ENCODE results near the gene SEC62.

DNA sequence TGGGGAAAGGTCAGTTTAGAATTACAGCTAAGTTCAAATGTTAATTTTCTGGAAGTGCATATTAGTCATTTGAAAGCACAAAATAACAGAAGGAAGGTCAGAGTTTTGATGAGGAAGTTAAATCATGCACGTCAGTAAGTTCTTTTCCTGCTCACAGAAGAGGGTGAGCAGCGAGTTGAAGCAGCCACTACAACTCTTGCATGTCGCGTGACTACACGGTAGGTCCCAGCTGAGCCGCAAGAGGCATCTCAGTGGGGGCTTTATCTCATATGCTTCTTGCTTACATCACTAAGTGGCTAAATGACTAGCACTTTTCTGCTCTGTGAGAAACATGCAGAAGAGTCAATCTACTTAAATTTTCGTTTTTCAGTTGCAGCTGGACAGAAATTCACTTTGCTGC, 21.3 kb upstream of the SEC62 start:
- TF ChIP-seq, protein P1, sequence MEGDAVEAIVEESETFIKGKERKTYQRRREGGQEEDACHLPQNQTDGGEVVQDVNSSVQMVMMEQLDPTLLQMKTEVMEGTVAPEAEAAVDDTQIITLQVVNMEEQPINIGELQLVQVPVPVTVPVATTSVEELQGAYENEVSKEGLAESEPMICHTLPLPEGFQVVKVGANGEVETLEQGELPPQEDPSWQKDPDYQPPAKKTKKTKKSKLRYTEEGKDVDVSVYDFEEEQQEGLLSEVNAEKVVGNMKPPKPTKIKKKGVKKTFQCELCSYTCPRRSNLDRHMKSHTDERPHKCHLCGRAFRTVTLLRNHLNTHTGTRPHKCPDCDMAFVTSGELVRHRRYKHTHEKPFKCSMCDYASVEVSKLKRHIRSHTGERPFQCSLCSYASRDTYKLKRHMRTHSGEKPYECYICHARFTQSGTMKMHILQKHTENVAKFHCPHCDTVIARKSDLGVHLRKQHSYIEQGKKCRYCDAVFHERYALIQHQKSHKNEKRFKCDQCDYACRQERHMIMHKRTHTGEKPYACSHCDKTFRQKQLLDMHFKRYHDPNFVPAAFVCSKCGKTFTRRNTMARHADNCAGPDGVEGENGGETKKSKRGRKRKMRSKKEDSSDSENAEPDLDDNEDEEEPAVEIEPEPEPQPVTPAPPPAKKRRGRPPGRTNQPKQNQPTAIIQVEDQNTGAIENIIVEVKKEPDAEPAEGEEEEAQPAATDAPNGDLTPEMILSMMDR (IDR thresholded peaks at IDR 0.05) = no peak
- TF ChIP-seq POLR2AphosphoS5 (IDR thresholded peaks at IDR 0.05) = no peak
